ENCODE measurements around the gene PTPN3.

DNA sequence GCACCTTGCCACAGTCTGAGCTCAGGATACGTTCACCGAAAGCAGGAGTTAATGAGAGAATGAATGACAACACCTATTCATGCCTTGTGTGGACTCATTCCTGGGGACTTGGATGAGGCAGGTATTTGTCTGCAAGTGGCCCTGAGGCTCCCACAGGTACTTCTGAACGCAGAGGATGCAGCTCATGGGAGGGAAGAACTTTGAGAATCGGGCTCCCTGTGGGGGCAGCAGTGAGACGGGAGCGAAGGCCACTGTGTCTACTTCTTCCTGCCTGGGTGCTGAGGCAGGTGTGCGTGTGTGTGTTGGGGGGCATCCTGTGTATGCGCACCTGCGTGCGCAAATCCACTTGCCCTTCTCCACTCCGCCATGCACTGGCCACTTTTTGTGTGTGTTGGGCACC, 42.2 kb downstream of the PTPN3 start:
- TF ChIP-seq ZFP30 (CRISPR knock-in tag; IDR thresholded peaks at IDR 0.05): no peak
- TF ChIP-seq ZNF8 (CRISPR knock-in tag; IDR thresholded peaks at IDR 0.05): no peak
- no peak for TF ChIP-seq ZFP3 (CRISPR knock-in tag; IDR thresholded peaks at IDR 0.05)
- no peak for TF ChIP-seq CSDC2 (CRISPR knock-in tag; IDR thresholded peaks at IDR 0.05)
- TF ChIP-seq ARNTL (CRISPR knock-in tag; IDR thresholded peaks at IDR 0.05; ENCODE audit: borderline replicate concordance, low read depth): no peak
- no peak for TF ChIP-seq ZC3H10 (CRISPR knock-in tag; IDR thresholded peaks at IDR 0.05)
- TF ChIP-seq, protein P1, sequence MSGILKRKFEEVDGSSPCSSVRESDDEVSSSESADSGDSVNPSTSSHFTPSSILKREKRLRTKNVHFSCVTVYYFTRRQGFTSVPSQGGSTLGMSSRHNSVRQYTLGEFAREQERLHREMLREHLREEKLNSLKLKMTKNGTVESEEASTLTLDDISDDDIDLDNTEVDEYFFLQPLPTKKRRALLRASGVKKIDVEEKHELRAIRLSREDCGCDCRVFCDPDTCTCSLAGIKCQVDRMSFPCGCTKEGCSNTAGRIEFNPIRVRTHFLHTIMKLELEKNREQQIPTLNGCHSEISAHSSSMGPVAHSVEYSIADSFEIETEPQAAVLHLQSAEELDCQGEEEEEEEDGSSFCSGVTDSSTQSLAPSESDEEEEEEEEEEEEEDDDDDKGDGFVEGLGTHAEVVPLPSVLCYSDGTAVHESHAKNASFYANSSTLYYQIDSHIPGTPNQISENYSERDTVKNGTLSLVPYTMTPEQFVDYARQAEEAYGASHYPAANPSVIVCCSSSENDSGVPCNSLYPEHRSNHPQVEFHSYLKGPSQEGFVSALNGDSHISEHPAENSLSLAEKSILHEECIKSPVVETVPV (CRISPR knock-in tag; IDR thresholded peaks at IDR 0.05): no peak
- no peak for TF ChIP-seq ZNF70 (CRISPR knock-in tag; IDR thresholded peaks at IDR 0.05)
